ENCODE results near the gene ZNF511.
"Not testable (repeated sequence)": the region's sequence is repeated elsewhere in the genome, so short reads cannot be mapped to it uniquely, and the experiment has no call there.

The ZNF511 gene

GRCh38 chr10:133308421-133309099 lies at the start of gene ZNF511, which contains the start of gene TUBGCP2:
Gene ZNF511, plus strand, starts transcription at chr10:133308914. Its CDS starts 30 bp downstream, at chr10:133308944.
Gene TUBGCP2, minus strand, starts transcription at chr10:133308872. Its CDS starts 5,931 bp downstream, at chr10:133302941.
- peak; percentile 91 for DNase-seq

- no peak for DNase-seq
Observed at GRCh38 chr10:133259602-133259989, 49.1 kb upstream of the ZNF511 start.

GRCh38 chr10:133260895-133261725 lies 47.6 kb upstream of the ZNF511 start:
- DNase-seq: peak; percentile 76

GRCh38 chr10:133261726-133262325 lies 46.9 kb upstream of the ZNF511 start:
- DNase-seq: peak; percentile 91

- no peak for DNase-seq
Observed at GRCh38 chr10:133262696-133263095, 46.0 kb upstream of the ZNF511 start.

GRCh38 chr10:133263674-133264073 lies 45.0 kb upstream of the ZNF511 start:
- DNase-seq: no peak

GRCh38 chr10:133264461-133264860 lies 44.3 kb upstream of the ZNF511 start:
- DNase-seq: peak; percentile 67

GRCh38 chr10:133265052-133265451 lies 43.7 kb upstream of the ZNF511 start:
- not testable (repeated sequence) for DNase-seq

GRCh38 chr10:133266056-133266795 lies 42.5 kb upstream of the ZNF511 start:
- no peak for DNase-seq

GRCh38 chr10:133267293-133267692 lies 41.4 kb upstream of the ZNF511 start:
- DNase-seq: no peak

GRCh38 chr10:133267829-133268228 lies 40.9 kb upstream of the ZNF511 start:
- DNase-seq: no peak

- no peak for DNase-seq
Observed at GRCh38 chr10:133268532-133268931, 40.2 kb upstream of the ZNF511 start.

- DNase-seq: no peak
Observed at GRCh38 chr10:133269367-133269766, 39.3 kb upstream of the ZNF511 start.

- no peak for DNase-seq
Observed at GRCh38 chr10:133270204-133270603, 38.5 kb upstream of the ZNF511 start.

- no peak for DNase-seq
Observed at GRCh38 chr10:133270773-133271297, 37.9 kb upstream of the ZNF511 start.

GRCh38 chr10:133271521-133272300 lies 37.0 kb upstream of the ZNF511 start:
- no peak for DNase-seq

- DNase-seq: no peak
Observed at GRCh38 chr10:133272301-133272963, 36.3 kb upstream of the ZNF511 start.

- no peak for DNase-seq
Observed at GRCh38 chr10:133272964-133273420, 35.7 kb upstream of the ZNF511 start.

GRCh38 chr10:133273534-133274143 lies 35.1 kb upstream of the ZNF511 start:
- DNase-seq: no peak
